ENCODE data around the gene PCBP3.

The PCBP3 gene

GRCh38 chr21:45888386-45889009, 245.0 kb downstream of the PCBP3 start:
- H3K9me3 ChIP-seq (ENCODE audit: control insufficient read depth in 1 of 2, low read length in 2 of 2): no peaks in the 10 kb centered on the region
- no peak overlapping the region for H3K27ac ChIP-seq (ENCODE audit: low read depth, low read length)
- H3K4me1 ChIP-seq (ENCODE audit: control insufficient read depth in 1 of 2, insufficient read depth in 2 of 2, low read length in 2 of 2): peaks cover 0 to 13% of the 10 kb centered on the region in 2 donors
- no peak overlapping the region for H3K9ac ChIP-seq (ENCODE audit: low read depth in 1 of 2, low read length in 2 of 2)
- no peaks in the 10 kb centered on the region for H3K36me3 ChIP-seq (ENCODE audit: control insufficient read depth in 1 of 2, insufficient read depth in 2 of 2, low read length in 2 of 2)
- H3K4me3 ChIP-seq (ENCODE audit: low read depth in 1 of 2, low read length in 2 of 2): no peak overlapping the region
- H3K27me3 ChIP-seq (ENCODE audit: control insufficient read depth in 1 of 2, insufficient read depth in 2 of 2, low read length in 2 of 2): no peaks in the 10 kb centered on the region

- Histone ChIP-seq H3K4me1 (ENCODE audit: control insufficient read depth in 1 of 2, insufficient read depth in 2 of 2, low read length in 2 of 2) (peaks cover 0 to 20% of the 10 kb centered on the region in 2 donors), H3K27ac (ENCODE audit: low read depth, low read length) (no peak overlapping the region), H3K9ac (ENCODE audit: low read depth in 1 of 2, low read length in 2 of 2) (no peak overlapping the region)
Measured at GRCh38 chr21:45889256-45889655, 245.7 kb downstream of the PCBP3 start.

GRCh38 chr21:45889961-45890360, 246.4 kb downstream of the PCBP3 start:
- H3K9me3 ChIP-seq (ENCODE audit: control insufficient read depth in 1 of 2, low read length in 2 of 2): no peaks in the 10 kb centered on the region
- H3K27me3 ChIP-seq (ENCODE audit: control insufficient read depth in 1 of 2, insufficient read depth in 2 of 2, low read length in 2 of 2): no peaks in the 10 kb centered on the region
- H3K9ac ChIP-seq (ENCODE audit: low read depth in 1 of 2, low read length in 2 of 2): no peak overlapping the region
- H3K4me3 ChIP-seq (ENCODE audit: low read depth in 1 of 2, low read length in 2 of 2): no peak overlapping the region
- peaks cover 0 to 20% of the 10 kb centered on the region in 2 donors for H3K4me1 ChIP-seq (ENCODE audit: control insufficient read depth in 1 of 2, insufficient read depth in 2 of 2, low read length in 2 of 2)
- H3K27ac ChIP-seq (ENCODE audit: low read depth, low read length): no peak overlapping the region
- H3K36me3 ChIP-seq (ENCODE audit: control insufficient read depth in 1 of 2, insufficient read depth in 2 of 2, low read length in 2 of 2): no peaks in the 10 kb centered on the region

More at GRCh38 chr21:45889256-45889655, 245.7 kb downstream of the PCBP3 start:
- H3K27me3 ChIP-seq (ENCODE audit: control insufficient read depth in 1 of 2, insufficient read depth in 2 of 2, low read length in 2 of 2): no peaks in the 10 kb centered on the region
- no peaks in the 10 kb centered on the region for H3K9me3 ChIP-seq (ENCODE audit: control insufficient read depth in 1 of 2, low read length in 2 of 2)
- H3K36me3 ChIP-seq (ENCODE audit: control insufficient read depth in 1 of 2, insufficient read depth in 2 of 2, low read length in 2 of 2): no peaks in the 10 kb centered on the region
- no peak overlapping the region for H3K4me3 ChIP-seq (ENCODE audit: low read depth in 1 of 2, low read length in 2 of 2)

- no peaks in the 10 kb centered on the region for H3K27me3 ChIP-seq (ENCODE audit: control insufficient read depth in 1 of 2, insufficient read depth in 2 of 2, low read length in 2 of 2)
- H3K9ac ChIP-seq (ENCODE audit: low read depth in 1 of 2, low read length in 2 of 2): no peak overlapping the region
- H3K4me3 ChIP-seq (ENCODE audit: low read depth in 1 of 2, low read length in 2 of 2): no peak overlapping the region
- H3K9me3 ChIP-seq (ENCODE audit: control insufficient read depth in 1 of 2, low read length in 2 of 2): no peaks in the 10 kb centered on the region
- H3K4me1 ChIP-seq (ENCODE audit: control insufficient read depth in 1 of 2, insufficient read depth in 2 of 2, low read length in 2 of 2): peaks cover 0 to 20% of the 10 kb centered on the region in 2 donors
- H3K36me3 ChIP-seq (ENCODE audit: control insufficient read depth in 1 of 2, insufficient read depth in 2 of 2, low read length in 2 of 2): no peaks in the 10 kb centered on the region
- H3K27ac ChIP-seq (ENCODE audit: low read depth, low read length): no peak overlapping the region
Measured at GRCh38 chr21:45891388-45892155, 248.0 kb downstream of the PCBP3 start.

- H3K4me3 ChIP-seq (ENCODE audit: low read depth in 1 of 2, low read length in 2 of 2): no peak overlapping the region
- H3K36me3 ChIP-seq (ENCODE audit: control insufficient read depth in 1 of 2, insufficient read depth in 2 of 2, low read length in 2 of 2): no peaks in the 10 kb centered on the region
- peaks cover 0 to 15% of the 10 kb centered on the region in 2 donors for H3K4me1 ChIP-seq (ENCODE audit: control insufficient read depth in 1 of 2, insufficient read depth in 2 of 2, low read length in 2 of 2)
- H3K27ac ChIP-seq (ENCODE audit: low read depth, low read length): no peak overlapping the region
- H3K27me3 ChIP-seq (ENCODE audit: control insufficient read depth in 1 of 2, insufficient read depth in 2 of 2, low read length in 2 of 2): no peaks in the 10 kb centered on the region
- H3K9ac ChIP-seq (ENCODE audit: low read depth in 1 of 2, low read length in 2 of 2): no peak overlapping the region
- H3K9me3 ChIP-seq (ENCODE audit: control insufficient read depth in 1 of 2, low read length in 2 of 2): no peaks in the 10 kb centered on the region
Measured at GRCh38 chr21:45892156-45892915, 248.8 kb downstream of the PCBP3 start.

DNA sequence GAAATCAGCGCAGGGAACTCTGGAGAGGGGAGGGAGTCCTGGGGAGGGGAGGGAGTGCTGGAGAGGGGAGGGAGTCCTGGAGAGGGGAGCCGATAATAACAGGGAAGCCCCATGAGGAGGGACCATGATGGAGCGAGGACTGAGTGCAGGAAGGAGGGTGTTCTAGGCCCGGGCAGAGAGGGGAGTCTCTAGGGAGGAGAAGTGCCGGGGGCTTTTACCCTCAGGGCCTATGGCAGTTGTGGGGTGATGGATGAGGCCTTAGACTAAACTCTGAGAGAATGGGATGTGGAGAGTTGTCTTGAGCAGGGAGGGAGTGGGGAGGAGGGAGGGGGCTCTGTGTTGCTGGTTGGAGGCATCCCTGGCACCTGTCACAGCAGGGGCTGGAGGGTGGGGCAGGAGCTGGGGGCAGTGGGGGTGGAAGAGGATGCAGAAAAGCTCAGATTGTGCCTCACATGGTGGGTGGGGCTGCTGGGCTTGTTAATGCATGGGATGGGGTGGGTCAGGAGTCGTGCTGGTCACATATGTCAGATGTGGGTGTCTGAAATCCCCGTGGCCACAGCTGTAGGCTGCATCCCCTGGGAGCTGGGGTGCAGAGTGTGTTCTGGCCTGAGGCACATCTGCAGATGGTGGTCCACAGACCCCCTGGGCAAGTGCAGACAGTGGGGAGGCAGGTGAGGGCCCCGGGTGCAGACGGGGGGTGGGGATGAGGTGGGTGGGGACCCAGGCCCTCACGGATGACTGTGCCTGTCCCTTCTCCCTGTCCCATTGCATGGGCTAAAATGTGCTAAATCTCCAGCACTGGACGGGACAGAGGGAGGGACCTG, 249.6 kb downstream of the PCBP3 start:
- Histone ChIP-seq H3K4me3 (ENCODE audit: low read depth in 1 of 2, low read length in 2 of 2) (no peak overlapping the region), H3K9ac (ENCODE audit: low read depth in 1 of 2, low read length in 2 of 2) (no peak overlapping the region), H3K9me3 (ENCODE audit: control insufficient read depth in 1 of 2, low read length in 2 of 2) (no peaks in the 10 kb centered on the region), H3K4me1 (ENCODE audit: control insufficient read depth in 1 of 2, insufficient read depth in 2 of 2, low read length in 2 of 2) (peaks cover 0 to 15% of the 10 kb centered on the region in 2 donors), H3K36me3 (ENCODE audit: control insufficient read depth in 1 of 2, insufficient read depth in 2 of 2, low read length in 2 of 2) (no peaks in the 10 kb centered on the region), H3K27me3 (ENCODE audit: control insufficient read depth in 1 of 2, insufficient read depth in 2 of 2, low read length in 2 of 2) (no peaks in the 10 kb centered on the region), H3K27ac (ENCODE audit: low read depth, low read length) (no peak overlapping the region)

- Histone ChIP-seq H3K27ac (ENCODE audit: low read depth, low read length) (no peak overlapping the region), H3K27me3 (ENCODE audit: control insufficient read depth in 1 of 2, insufficient read depth in 2 of 2, low read length in 2 of 2) (no peaks in the 10 kb centered on the region), H3K4me3 (ENCODE audit: low read depth in 1 of 2, low read length in 2 of 2) (no peak overlapping the region), H3K9me3 (ENCODE audit: control insufficient read depth in 1 of 2, low read length in 2 of 2) (no peaks in the 10 kb centered on the region), H3K36me3 (ENCODE audit: control insufficient read depth in 1 of 2, insufficient read depth in 2 of 2, low read length in 2 of 2) (no peaks in the 10 kb centered on the region), H3K4me1 (ENCODE audit: control insufficient read depth in 1 of 2, insufficient read depth in 2 of 2, low read length in 2 of 2) (peaks cover 0 to 15% of the 10 kb centered on the region in 2 donors), H3K9ac (ENCODE audit: low read depth in 1 of 2, low read length in 2 of 2) (no peak overlapping the region)
Measured at GRCh38 chr21:45893740-45894449, 250.4 kb downstream of the PCBP3 start.

- Histone ChIP-seq H3K9ac (ENCODE audit: low read depth in 1 of 2, low read length in 2 of 2) (no peak overlapping the region), H3K4me3 (ENCODE audit: low read depth in 1 of 2, low read length in 2 of 2) (no peak overlapping the region), H3K27me3 (ENCODE audit: control insufficient read depth in 1 of 2, insufficient read depth in 2 of 2, low read length in 2 of 2) (no peaks in the 10 kb centered on the region), H3K36me3 (ENCODE audit: control insufficient read depth in 1 of 2, insufficient read depth in 2 of 2, low read length in 2 of 2) (no peaks in the 10 kb centered on the region), H3K27ac (ENCODE audit: low read depth, low read length) (no peak overlapping the region), H3K4me1 (ENCODE audit: control insufficient read depth in 1 of 2, insufficient read depth in 2 of 2, low read length in 2 of 2) (peaks cover 0 to 11% of the 10 kb centered on the region in 2 donors), H3K9me3 (ENCODE audit: control insufficient read depth in 1 of 2, low read length in 2 of 2) (no peaks in the 10 kb centered on the region)
Measured at GRCh38 chr21:45894450-45894825, 250.9 kb downstream of the PCBP3 start.

DNA sequence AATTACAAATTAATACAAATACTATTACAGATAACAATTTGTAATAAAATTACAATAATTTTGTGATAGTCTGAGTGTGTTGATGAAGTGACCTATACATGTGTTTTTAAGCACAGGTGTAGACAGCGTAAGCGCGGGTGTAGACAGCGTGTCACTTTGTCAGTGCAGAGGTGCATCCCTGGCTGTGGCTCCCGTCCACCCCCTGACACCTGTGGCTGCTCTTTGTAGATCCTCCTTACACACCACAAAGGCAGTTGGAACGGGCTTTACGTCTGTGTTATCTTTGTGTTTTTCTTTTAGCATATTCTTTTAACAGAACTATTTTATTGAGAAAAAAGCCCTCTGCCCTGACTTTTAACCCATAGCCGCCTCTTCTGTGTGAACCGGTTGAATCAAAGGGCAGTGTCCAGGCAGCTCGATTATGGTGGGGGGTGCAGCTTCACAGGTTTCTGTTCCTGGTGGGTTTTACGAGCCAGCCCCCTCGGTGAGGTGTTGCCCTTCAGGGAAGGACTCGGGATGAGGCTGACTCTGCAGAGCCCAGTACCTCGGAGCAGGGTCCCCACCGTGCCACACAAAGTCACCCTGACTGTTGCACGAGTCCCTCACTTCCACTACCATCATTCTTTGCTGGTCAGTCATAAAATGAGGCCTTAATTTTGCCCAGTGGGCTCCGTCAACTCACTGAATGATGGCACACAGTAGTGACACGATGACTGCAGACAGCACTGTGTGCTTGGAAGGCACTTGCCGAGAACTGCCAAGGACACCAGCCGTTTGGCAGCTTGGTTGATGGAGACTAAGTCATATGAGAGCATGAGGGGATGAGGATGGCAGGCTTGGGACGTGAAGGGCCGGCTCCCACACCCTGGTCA, 251.6 kb downstream of the PCBP3 start:
- Histone ChIP-seq H3K27me3 (ENCODE audit: control insufficient read depth in 1 of 2, insufficient read depth in 2 of 2, low read length in 2 of 2) (no peaks in the 10 kb centered on the region), H3K27ac (ENCODE audit: low read depth, low read length) (no peak overlapping the region), H3K4me1 (ENCODE audit: control insufficient read depth in 1 of 2, insufficient read depth in 2 of 2, low read length in 2 of 2) (peaks cover 0 to 11% of the 10 kb centered on the region in 2 donors), H3K9me3 (ENCODE audit: control insufficient read depth in 1 of 2, low read length in 2 of 2) (no peaks in the 10 kb centered on the region), H3K9ac (ENCODE audit: low read depth in 1 of 2, low read length in 2 of 2) (no peak overlapping the region), H3K36me3 (ENCODE audit: control insufficient read depth in 1 of 2, insufficient read depth in 2 of 2, low read length in 2 of 2) (no peaks in the 10 kb centered on the region), H3K4me3 (ENCODE audit: low read depth in 1 of 2, low read length in 2 of 2) (no peak overlapping the region)

Data from duodenal mucosa (tissue), 2 donors.